SJCRH30 (cell line): ENCODE results near the gene SEPTIN3. TPM values are rescaled to one million over a fixed set of nuclear protein-coding genes. Genes with fewer than 3 reads are reported as not detected.
A peak's percentile ranks its signal among the peaks of the same experiment; 100 is the strongest.
"Not testable (repeated sequence)": the region's sequence is repeated elsewhere in the genome, so short reads cannot be mapped to it uniquely, and the experiment has no call there.

Experiments used
- DNase-seq, 2 experiments: peaks; one replicate each; pipeline ENCODE4 v3.0.0-alpha.2; 2015 to 2020
- H3K27ac ChIP-seq: fragments of 250-450 bp; sonication (Bioruptor Pico); 2 replicates; pipeline ENCODE4 v1.5.1; 2020; ENCODE audit warnings: mild to moderate bottlenecking, moderate library complexity
- H3K27me3 ChIP-seq: fragments of 250-450 bp; sonication (Bioruptor Pico); 2 replicates; pipeline ENCODE4 v1.5.1; 2020; ENCODE audit warnings: mild to moderate bottlenecking, moderate library complexity
- H3K36me3 ChIP-seq: fragments of 250-450 bp; sonication (Bioruptor Pico); 2 replicates; pipeline ENCODE4 v1.5.1; 2020; ENCODE audit warnings: mild to moderate bottlenecking, moderate library complexity
- H3K4me1 ChIP-seq: fragments of 250-450 bp; sonication (Bioruptor Pico); 2 replicates; pipeline ENCODE4 v1.5.1; 2020; ENCODE audit warnings: mild to moderate bottlenecking, moderate library complexity
- H3K4me3 ChIP-seq: fragments of 250-450 bp; sonication (Bioruptor Pico); 2 replicates; pipeline ENCODE4 v1.5.1; 2020; ENCODE audit warnings: mild to moderate bottlenecking, moderate library complexity
- H3K9me3 ChIP-seq: fragments of 250-450 bp; sonication (Bioruptor Pico); replicated peaks from 2 replicates; pipeline ENCODE4 v1.5.1; 2020; ENCODE audit warnings: mild to moderate bottlenecking, moderate library complexity
- total RNA-seq: library from RNA; depleted of rRNA; stranded (reverse); fragments of >200 nt; shearing (Covaris generic); gene quantifications from 2 replicates; pipeline ENCODE4 v1.2.3, GENCODE V29; 2014

The SEPTIN3 gene
- total RNA-seq, 1 experiment from 2014 or later: 1.1 TPM

DNA sequence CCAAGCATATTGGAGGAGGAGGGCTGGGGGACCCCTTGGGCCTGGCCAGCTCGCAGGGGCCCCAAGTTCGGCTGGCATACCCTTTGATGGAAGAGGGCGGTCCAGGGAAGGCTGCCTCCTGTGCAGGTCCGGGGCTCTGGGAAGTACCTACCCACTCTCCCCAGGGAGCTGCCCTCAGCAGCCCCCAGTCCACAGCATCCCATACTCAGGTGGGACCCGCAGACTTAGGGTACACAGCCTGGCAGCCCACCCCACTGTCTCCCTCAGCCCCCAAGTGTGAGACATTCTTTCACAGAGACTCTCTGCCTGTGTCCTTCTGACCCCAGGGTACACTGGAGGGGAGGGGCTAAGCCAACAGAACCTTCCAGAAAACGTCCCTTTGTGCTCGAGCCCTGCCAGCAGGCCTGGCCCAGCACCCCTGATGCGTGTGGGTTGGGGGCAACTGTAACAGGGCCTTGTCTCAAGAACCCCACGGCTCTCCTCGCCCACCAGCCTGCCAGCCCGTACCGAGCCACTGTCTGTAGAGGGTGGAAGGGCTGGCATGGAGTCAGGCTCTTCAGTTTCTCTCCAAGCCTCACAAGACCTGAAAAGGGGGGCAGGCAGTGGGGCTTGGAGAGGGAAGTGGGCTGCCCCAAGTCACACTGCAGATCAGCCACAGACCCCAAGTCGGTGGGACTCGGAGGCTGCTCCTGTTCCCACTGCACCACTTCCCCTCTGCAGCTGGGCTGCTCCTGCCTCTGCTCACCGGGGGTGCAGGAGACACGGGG, 35.6 kb upstream of the SEPTIN3 start:
- DNase-seq: no peak
- no peaks in the 10 kb centered on the region for H3K27me3 ChIP-seq
- H3K4me3 ChIP-seq: no peak overlapping the region
- H3K9me3 ChIP-seq: no peaks in the 10 kb centered on the region
- no peaks in the 10 kb centered on the region for H3K4me1 ChIP-seq
- peaks cover 15% of the 10 kb centered on the region; the same call in 1 of the 2 replicates for H3K36me3 ChIP-seq
- H3K27ac ChIP-seq: no peak overlapping the region

DNA sequence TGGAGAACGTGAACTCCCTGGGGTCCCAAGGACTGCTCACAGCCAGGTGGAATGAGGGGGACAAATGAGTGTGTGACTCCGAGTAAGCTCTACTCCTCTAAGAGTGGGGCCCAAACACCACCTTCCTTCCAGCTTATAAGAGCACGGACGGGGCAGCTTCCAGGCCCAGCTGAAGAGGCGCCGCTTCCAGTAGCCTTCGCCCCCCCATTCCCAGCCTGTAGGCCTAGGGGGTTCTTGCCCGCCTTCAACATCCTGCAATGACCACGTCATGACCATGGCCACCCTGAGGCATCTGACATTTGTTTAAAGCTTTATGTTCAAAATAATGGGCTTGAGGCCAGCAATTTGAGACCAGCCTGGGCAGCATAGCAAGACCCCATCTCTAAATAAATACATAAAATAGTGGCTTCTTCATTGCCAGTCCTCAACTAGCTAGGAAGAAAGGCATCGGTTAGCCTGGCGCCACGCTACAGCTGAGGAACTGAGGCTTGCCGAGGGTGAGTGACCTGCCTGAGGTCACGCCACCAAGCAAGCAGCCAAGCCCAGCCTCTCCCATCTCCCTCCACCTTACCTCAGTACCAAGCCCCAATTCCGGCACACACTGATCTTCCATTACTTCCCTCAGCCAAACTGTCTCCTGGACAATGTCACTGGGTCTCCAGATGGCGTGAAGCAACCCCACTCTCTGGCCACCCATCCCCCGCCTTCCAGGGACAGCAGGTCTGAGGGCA, 34.8 kb upstream of the SEPTIN3 start:
- peaks cover 19% of the 10 kb centered on the region; the same call in 1 of the 2 replicates for H3K36me3 ChIP-seq
- DNase-seq: no peak
- no peak overlapping the region for H3K27ac ChIP-seq
- no peaks in the 10 kb centered on the region for H3K27me3 ChIP-seq
- no peaks in the 10 kb centered on the region for H3K9me3 ChIP-seq
- H3K4me3 ChIP-seq: no peak overlapping the region
- H3K4me1 ChIP-seq: no peaks in the 10 kb centered on the region

DNA sequence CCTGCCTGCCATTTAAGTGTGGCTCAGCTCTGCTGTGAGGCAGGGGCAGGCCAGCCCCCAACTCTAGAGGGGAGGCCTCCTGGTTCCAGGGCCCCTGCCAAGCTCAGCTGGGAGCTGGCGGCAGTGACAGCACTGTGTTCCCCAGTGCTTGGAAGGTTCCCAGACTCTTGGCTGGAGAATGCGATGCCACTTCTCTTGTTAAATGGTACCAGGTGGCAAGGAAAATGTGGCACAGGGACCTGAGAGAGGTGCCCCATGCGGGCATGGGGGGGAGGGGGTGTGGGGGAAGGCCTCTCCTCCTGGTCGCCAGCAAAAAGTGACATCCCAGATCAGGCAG, 34.3 kb upstream of the SEPTIN3 start:
- Histone ChIP-seq H3K27ac (no peak overlapping the region), H3K27me3 (no peaks in the 10 kb centered on the region), H3K36me3 (peaks cover 21% of the 10 kb centered on the region), H3K4me3 (no peak overlapping the region), H3K9me3 (no peaks in the 10 kb centered on the region), H3K4me1 (no peaks in the 10 kb centered on the region)
- no peak for DNase-seq

DNA sequence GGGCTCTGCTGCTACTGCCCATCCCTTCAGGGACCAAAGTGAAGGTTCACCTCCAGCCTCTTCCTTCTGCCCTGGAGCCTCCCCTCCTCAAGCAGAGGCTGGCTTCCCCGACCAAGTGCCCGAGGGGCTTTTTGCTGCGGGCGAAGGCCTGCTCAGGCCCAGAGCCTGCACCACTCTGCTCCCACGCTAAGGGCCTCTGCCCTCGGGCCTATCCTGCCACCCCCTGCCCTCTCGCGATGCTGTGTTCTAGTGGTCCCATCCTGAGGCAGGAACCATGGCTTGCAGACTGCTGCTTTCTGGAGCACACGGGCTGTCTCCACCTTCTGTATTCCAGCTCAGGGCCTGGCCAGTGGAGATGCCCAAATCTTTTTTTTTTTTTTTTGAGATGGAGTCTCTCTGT, 33.7 kb upstream of the SEPTIN3 start:
- no peak overlapping the region for H3K4me3 ChIP-seq
- no peaks in the 10 kb centered on the region for H3K4me1 ChIP-seq
- H3K27ac ChIP-seq: no peak overlapping the region
- peaks cover 26% of the 10 kb centered on the region for H3K36me3 ChIP-seq
- no peaks in the 10 kb centered on the region for H3K9me3 ChIP-seq
- DNase-seq: no peak
- H3K27me3 ChIP-seq: no peaks in the 10 kb centered on the region

DNA sequence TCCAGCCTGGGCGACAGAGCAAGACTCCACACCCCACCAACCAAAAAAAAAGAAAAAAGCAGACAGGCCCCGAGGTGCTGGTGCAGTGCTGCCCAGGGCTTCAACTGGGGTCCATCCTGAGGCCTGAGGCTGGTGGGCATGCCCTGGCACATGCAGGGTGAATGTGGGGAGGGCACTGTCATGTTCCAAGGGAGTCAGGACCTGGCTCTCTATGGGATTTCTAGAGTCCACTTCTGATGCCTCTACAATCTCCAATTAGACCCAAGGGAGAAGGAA, 32.4 kb upstream of the SEPTIN3 start:
- H3K27ac ChIP-seq: no peak overlapping the region
- H3K27me3 ChIP-seq: no peaks in the 10 kb centered on the region
- no peaks in the 10 kb centered on the region for H3K9me3 ChIP-seq
- H3K4me1 ChIP-seq: no peaks in the 10 kb centered on the region
- DNase-seq: no peak
- H3K36me3 ChIP-seq: peaks cover 37% of the 10 kb centered on the region
- H3K4me3 ChIP-seq: no peak overlapping the region

DNA sequence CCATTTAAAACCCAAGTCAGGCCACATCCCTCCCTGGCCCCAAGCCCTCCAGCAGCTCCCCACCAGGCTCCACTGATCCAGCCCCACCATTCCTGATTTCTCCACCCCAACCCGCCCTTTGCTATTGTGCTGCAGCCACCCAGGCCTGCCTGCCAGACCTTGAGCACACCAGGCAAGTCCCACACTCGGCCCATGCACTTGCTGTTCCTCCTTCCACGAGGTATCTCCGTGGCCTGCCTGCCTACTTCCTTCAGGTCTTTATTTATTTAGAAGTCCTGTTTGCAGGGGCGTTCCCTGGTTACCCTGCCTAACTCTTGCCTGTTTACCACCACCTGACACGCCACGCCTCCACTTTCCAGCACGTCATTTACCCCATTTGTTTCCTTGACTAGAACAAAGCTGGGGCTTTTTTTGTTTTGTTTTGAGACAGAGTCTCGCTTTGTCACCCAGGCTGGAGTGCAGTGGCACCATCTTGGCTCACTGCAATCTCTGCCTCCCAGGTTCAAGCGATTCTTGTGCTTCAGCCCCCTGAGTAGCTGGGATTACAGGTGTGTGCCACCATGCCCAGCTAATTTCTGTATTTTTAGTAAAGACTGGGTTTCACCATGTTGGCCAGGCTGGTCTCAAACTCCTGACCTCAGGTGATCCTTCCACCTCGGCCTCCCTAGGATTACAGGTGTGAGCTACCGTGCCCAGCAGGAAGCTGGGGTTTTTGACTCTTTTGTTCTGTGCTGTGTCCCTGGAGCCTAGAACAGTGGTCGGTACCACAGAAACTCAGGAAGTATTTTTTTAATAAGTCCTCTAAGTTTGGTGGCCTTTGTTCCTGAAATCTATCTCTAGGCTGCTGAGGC, 29.0 kb upstream of the SEPTIN3 start:
- H3K27me3 ChIP-seq: no peaks in the 10 kb centered on the region
- peaks cover 60% of the 10 kb centered on the region for H3K36me3 ChIP-seq
- H3K4me1 ChIP-seq: no peaks in the 10 kb centered on the region
- no peaks in the 10 kb centered on the region for H3K9me3 ChIP-seq
- no peak for DNase-seq
- no peak overlapping the region for H3K4me3 ChIP-seq
- no peak overlapping the region for H3K27ac ChIP-seq

DNA sequence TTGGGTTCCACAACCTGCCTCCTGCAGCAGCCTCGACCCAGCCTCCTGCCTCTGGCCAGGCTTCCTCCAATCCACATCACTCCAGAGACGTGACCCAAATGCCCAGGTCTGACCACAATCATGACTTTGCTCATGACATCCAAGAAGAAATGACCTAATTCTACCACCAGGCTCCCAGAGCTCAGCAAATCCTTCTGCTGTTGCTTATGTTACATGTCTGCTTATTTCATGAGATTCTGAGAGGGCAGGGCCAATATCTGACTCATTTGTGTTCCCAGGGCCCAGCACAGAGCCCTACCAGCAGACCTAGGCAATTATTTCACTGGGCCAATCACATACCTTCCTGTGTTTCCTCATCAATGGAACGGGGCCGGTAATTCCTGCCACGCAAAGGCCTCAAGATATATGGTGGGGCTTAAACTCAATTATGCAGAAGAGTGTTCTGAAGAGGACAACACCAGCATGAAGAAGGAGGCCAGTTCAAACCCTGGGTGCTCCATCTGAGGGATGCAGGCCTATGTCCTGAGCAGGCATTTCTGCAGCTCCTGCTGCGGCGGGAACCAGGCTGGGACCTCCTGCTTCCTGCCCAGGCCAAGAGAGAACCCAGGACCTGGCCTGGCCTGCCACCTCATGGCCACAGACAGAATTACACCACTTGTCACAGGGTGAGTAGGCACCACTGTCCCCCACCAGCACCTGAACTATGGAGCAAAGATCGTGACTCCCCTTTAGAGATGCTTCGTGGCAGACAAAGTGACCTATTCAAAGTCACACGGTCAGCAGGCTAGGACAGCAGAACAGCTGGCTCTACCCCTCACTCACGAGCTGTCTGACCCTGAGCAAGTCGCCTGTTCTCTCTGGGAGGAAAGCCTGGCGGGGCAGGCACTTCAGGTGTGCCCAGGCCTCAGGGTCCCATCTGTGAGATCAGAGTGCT, 28.1 kb upstream of the SEPTIN3 start:
- H3K27ac ChIP-seq: no peak overlapping the region
- no peaks in the 10 kb centered on the region for H3K27me3 ChIP-seq
- no peaks in the 10 kb centered on the region for H3K4me1 ChIP-seq
- peak; percentile 69 to 84 for DNase-seq
- H3K9me3 ChIP-seq: no peaks in the 10 kb centered on the region
- H3K4me3 ChIP-seq: no peak overlapping the region
- H3K36me3 ChIP-seq: peaks cover 61% of the 10 kb centered on the region

DNA sequence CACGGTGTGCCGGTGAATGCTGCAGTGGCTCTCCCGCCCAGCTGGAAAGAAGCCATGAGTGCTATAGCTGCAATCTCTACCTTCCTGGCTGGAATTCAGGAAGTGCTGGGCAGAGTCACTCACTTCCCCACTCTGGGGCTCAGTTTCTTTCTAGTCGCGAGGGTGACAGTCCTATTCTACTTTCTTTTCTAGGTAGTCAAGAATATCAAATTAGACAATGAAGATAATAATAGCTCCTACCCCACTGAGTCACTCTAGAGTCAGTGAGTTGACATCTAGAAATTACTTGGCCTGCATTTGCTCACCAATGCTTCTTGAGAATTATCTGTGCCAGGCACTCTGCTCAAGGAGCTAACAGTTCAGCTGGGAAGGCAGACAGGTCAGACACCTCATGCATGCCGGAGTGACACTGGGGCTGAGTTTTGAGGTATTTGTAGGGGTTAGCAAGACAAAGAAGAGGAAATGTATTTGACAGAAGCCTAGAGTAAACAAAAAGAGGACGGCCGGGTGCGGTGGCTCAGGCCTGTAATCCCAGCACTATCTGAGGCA, 25.5 kb upstream of the SEPTIN3 start:
- Histone ChIP-seq H3K36me3 (peaks cover 44% of the 10 kb centered on the region), H3K27ac (no peak overlapping the region)
- DNase-seq: no peak

DNA sequence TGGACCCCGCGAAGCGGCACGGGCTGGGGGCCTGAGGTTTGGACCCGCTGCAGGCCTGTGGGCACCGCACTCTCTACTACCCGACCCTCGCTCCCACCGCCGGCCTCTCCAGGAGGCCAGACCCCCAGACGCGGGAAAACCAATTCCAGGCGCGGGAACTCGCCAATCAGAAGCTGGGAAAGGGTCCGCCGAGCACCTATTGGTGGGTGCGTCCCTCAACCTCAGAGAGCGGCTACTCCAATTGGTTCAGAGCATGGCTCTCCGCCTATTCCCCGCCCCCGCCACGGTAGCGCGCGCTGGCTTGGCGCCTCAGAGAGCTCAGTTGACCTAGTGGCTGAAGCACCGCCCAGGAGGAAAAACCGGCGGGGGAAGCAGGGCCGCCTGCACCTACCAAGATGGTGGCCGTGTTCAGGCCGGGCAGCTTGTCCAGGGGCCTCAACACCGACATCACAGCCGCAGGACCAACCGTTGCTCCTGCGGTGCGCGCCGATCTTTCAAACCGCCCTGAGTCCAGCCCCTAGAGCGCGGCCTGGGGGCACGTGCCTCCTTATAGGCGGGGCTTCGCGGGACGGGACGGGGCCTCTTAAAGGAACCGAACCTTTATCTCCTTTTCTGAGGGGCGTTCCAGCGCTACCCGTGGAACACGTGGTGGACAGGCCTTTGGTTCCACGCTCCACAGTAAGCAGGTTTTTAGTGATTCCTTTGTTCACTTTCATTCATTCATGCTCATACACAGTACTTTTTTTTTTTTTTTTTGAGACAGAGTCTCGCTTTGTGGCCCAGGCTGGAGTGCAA, 22.4 kb upstream of the SEPTIN3 start, which contains the start of gene CENPM:
TSS of gene CENPM (minus strand) at position 524 of the 795 bp plus-strand sequence. CDS start at position 448, 76 bp downstream.
- no peaks in the 10 kb centered on the region for H3K27me3 ChIP-seq
- peak within 1 kb of the TSS; percentile 83 for H3K4me3 ChIP-seq
- H3K36me3 ChIP-seq: peaks cover 24% of the 10 kb centered on the region
- peak; percentile 97 for DNase-seq
- H3K4me1 ChIP-seq: no peaks in the 10 kb centered on the region
- no peaks in the 10 kb centered on the region for H3K9me3 ChIP-seq
- peak within 1 kb of the TSS; percentile 92 for H3K27ac ChIP-seq

More for the DNA sequence above, 25.5 kb upstream of the SEPTIN3 start:
- Histone ChIP-seq H3K9me3 (no peaks in the 10 kb centered on the region), H3K27me3 (no peaks in the 10 kb centered on the region), H3K4me1 (no peaks in the 10 kb centered on the region), H3K4me3 (no peak overlapping the region)

DNA sequence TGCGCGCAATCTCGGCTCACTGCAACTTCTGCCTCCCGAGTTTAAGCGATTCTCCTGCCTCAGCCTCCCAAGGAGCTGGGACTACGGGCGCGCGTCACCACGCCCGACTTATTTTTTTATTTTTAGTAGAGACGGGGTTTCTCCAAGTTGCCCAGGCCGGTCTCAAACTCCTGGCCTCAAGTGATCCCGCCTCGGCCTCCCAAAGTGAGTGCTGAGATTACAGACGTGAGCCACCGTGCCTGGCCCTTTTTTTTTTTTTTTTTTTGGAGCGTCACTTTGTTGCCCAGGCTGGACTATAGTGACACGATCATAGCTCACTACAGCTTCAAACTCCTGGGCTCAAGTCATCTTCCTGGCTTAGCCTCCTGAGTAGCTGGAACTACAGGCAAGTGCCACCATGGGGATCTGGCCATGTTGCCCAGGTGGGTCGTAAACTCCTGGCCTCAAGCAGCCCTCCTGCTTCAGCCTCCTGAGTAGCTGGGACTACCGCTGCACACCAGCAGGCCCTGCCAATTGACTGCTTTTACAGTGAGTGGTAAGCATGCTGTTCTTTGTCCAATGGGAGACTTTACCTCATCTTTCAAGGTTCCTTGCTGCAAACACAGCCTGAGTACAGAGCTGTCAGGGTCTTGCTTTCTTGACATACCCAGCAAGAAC, 21.7 kb upstream of the SEPTIN3 start:
- Histone ChIP-seq H3K36me3 (peaks cover 20% of the 10 kb centered on the region), H3K4me1 (no peaks in the 10 kb centered on the region), H3K9me3 (no peaks in the 10 kb centered on the region), H3K27ac (peak overlapping the region; percentile 92), H3K27me3 (no peaks in the 10 kb centered on the region), H3K4me3 (peak overlapping the region; percentile 83)
- DNase-seq: no peak

DNA sequence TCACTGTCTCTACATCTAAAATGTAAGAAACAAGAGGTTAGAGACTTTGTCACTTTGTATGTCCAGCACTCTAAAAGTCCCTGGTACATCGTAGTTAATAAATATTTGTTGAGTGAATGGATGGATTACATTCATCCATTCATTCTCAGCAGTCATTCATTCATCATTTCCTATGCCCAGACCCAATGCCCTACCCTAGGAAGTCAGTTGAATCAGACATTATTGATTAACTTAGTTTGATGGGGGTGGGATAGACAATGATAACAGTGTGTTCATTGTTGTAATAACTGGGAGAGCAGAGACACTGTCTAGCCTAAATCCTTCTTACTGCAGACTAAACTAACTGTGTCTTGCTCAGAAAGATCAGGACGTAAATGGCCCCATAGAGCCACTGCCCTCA, 21.1 kb upstream of the SEPTIN3 start:
- H3K36me3 ChIP-seq: peaks cover 20% of the 10 kb centered on the region
- DNase-seq: no peak

DNA sequence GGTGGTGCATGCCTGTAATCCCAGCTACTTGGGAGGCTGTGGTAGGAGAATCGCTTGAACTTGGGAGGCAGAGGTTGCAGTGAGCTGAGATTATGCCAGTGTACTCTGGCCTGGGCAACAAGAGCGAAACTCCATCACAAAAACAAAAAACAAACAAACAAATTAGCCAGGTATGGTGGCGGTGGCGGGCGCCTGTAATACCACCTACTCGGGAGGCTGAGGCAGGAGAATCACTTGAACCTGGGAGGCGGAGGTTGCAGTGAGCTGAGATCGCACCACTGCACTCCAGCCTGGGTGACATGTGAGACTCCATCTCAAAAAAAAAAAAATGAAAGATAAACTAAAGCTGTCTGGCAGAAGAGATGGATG, 20.3 kb upstream of the SEPTIN3 start:
- not testable (repeated sequence) for H3K4me3 ChIP-seq, H3K27me3 ChIP-seq, DNase-seq, H3K4me1 ChIP-seq, H3K27ac ChIP-seq, H3K9me3 ChIP-seq
- H3K36me3 ChIP-seq: peaks cover 13% of the 10 kb centered on the region

More for the DNA sequence above, 21.1 kb upstream of the SEPTIN3 start:
- no peak overlapping the region for H3K4me3 ChIP-seq
- H3K9me3 ChIP-seq: no peaks in the 10 kb centered on the region
- H3K27me3 ChIP-seq: no peaks in the 10 kb centered on the region
- no peaks in the 10 kb centered on the region for H3K4me1 ChIP-seq
- H3K27ac ChIP-seq: no peak overlapping the region
